Spinal cord (tissue), 10 donors: ENCODE measurements around the gene SP5. TPM values are rescaled to one million over a fixed set of nuclear protein-coding genes. Genes with fewer than 3 reads are reported as not detected.
A peak's percentile ranks its signal among the peaks of the same experiment; 100 is the strongest.

Experiments used
- DNase-seq, 6 donors: peaks; one replicate each; pipeline versions ENCODE4 v3.0.0 to v3.0.0-alpha.2; 2013 to 2015; ENCODE audit warnings: low spot score in 6 of 6, low read depth in 4 of 6
- H3K27ac ChIP-seq: one replicate; pipeline ENCODE4 v1.5.1; 2013; ENCODE audit warnings: low read depth, low read length, control low read depth
- H3K27me3 ChIP-seq: one replicate; pipeline ENCODE4 v1.6.1; 2013; ENCODE audit warnings: low read length; ENCODE audit not compliant: control insufficient read depth, insufficient read depth
- H3K36me3 ChIP-seq: one replicate; pipeline ENCODE4 v1.6.1; 2013; ENCODE audit warnings: low read length; ENCODE audit not compliant: control insufficient read depth, insufficient read depth
- H3K4me1 ChIP-seq: one replicate; pipeline ENCODE4 v1.6.1; 2013; ENCODE audit warnings: low read length; ENCODE audit not compliant: control insufficient read depth, insufficient read depth
- H3K4me3 ChIP-seq: one replicate; pipeline ENCODE4 v1.5.1; 2013; ENCODE audit warnings: low read depth, low read length, control low read depth
- H3K9me3 ChIP-seq: one replicate; pipeline ENCODE4 v1.6.1; 2013; ENCODE audit warnings: low read length; ENCODE audit not compliant: control insufficient read depth, insufficient read depth
- WGBS: methylation state at CpG from one replicate; pipeline ENCODE4 v1.1.5; 2013; ENCODE audit warnings: missing lambda C conversion rate; ENCODE audit not compliant: insufficient coverage; 5-methylcytosine and 5-hydroxymethylcytosine counted together
- polyA plus RNA-seq, 2 donors: library from polyadenylated mRNA; unstranded; fragments of 120-200 nt; gene quantifications; one replicate each; pipeline ENCODE4 v1.2.1, GENCODE V29; 2013; ENCODE audit not compliant: insufficient read length in 2 of 2
- total RNA-seq, 2 donors: library from RNA; depleted of rRNA in 1 of 2; stranded (reverse); fragments of 120-200 nt in 1 of 2; fragments of >200 nt in 1 of 2; gene quantifications; one replicate each; pipeline versions ENCODE4 v1.2.3 to v1.2.4, GENCODE V29; 2013 to 2014
- donor health status: healthy.

The SP5 gene
- total and polyA plus RNA-seq, 4 donors: 0.99 to 5.5 (median 3.0) TPM

GRCh38 chr2:170715932-170716777 is 1.0 kb downstream of the SP5 start:
- no peaks in the 10 kb centered on the region for H3K36me3 ChIP-seq
- peaks cover 49% of the 10 kb centered on the region for H3K4me1 ChIP-seq
- peak in 1 of 6 donors; percentile 13 for DNase-seq
- no peaks in the 10 kb centered on the region for H3K9me3 ChIP-seq
- peak overlapping the region; percentile 49 for H3K4me3 ChIP-seq
- H3K27me3 ChIP-seq: peaks cover 82% of the 10 kb centered on the region
- H3K27ac ChIP-seq: peak overlapping the region; percentile 61
- under 1% methylated on average over 95 of the region's 95 CpGs for WGBS

- peak in 2 of 6 donors; percentile 63 to 67 for DNase-seq
- peaks cover 42% of the 10 kb centered on the region for H3K4me1 ChIP-seq
- H3K27ac ChIP-seq: no peak overlapping the region
- WGBS: under 1% methylated on average over 71 of the region's 74 CpGs
- no peaks in the 10 kb centered on the region for H3K9me3 ChIP-seq
- peaks cover 75% of the 10 kb centered on the region for H3K27me3 ChIP-seq
- H3K4me3 ChIP-seq: peak overlapping the region; percentile 37
- H3K36me3 ChIP-seq: no peaks in the 10 kb centered on the region
Observed at GRCh38 chr2:170716851-170717598, 1.9 kb downstream of the SP5 start.

- peak overlapping the region; percentile 37 for H3K4me3 ChIP-seq
- H3K36me3 ChIP-seq: no peaks in the 10 kb centered on the region
- H3K4me1 ChIP-seq: peaks cover 40% of the 10 kb centered on the region
- WGBS: 10% methylated on average over 7 of the region's 10 CpGs
- DNase-seq: no peak
- no peak overlapping the region for H3K27ac ChIP-seq
- peaks cover 69% of the 10 kb centered on the region for H3K27me3 ChIP-seq
- H3K9me3 ChIP-seq: no peaks in the 10 kb centered on the region
Observed at GRCh38 chr2:170717599-170717963, 2.4 kb downstream of the SP5 start.

- peaks cover 64% of the 10 kb centered on the region for H3K27me3 ChIP-seq
- peak overlapping the region; percentile 37 for H3K4me3 ChIP-seq
- no peaks in the 10 kb centered on the region for H3K9me3 ChIP-seq
Observed at GRCh38 chr2:170717991-170718589, 3.0 kb downstream of the SP5 start.

GRCh38 chr2:170719810-170720209 is 4.7 kb downstream of the SP5 start:
- no peak for DNase-seq
- H3K4me3 ChIP-seq: no peak overlapping the region
- no peaks in the 10 kb centered on the region for H3K36me3 ChIP-seq
- H3K4me1 ChIP-seq: peaks cover 22% of the 10 kb centered on the region
- H3K9me3 ChIP-seq: no peaks in the 10 kb centered on the region
- H3K27me3 ChIP-seq: peaks cover 48% of the 10 kb centered on the region
- H3K27ac ChIP-seq: no peak overlapping the region
- no CpG with 5 or more reads among the region's 1 CpG for WGBS

More at GRCh38 chr2:170717991-170718589, 3.0 kb downstream of the SP5 start:
- DNase-seq: peak in 1 of 6 donors; percentile 23
- H3K27ac ChIP-seq: no peak overlapping the region
- peaks cover 37% of the 10 kb centered on the region for H3K4me1 ChIP-seq
- 23% methylated on average over 13 of the region's 18 CpGs for WGBS
- no peaks in the 10 kb centered on the region for H3K36me3 ChIP-seq

GRCh38 chr2:170721678-170722077 is 6.5 kb downstream of the SP5 start:
- H3K4me3 ChIP-seq: no peak overlapping the region
- H3K27ac ChIP-seq: no peak overlapping the region
- H3K36me3 ChIP-seq: no peaks in the 10 kb centered on the region
- no peak for DNase-seq
- H3K4me1 ChIP-seq: peaks cover 9% of the 10 kb centered on the region
- H3K9me3 ChIP-seq: no peaks in the 10 kb centered on the region
- no CpG with 5 or more reads among the region's 3 CpGs for WGBS
- peaks cover 29% of the 10 kb centered on the region for H3K27me3 ChIP-seq

- DNase-seq: no peak
- Histone ChIP-seq H3K36me3 (no peaks in the 10 kb centered on the region), H3K4me1 (peaks cover 3% of the 10 kb centered on the region), H3K27me3 (peaks cover 23% of the 10 kb centered on the region), H3K9me3 (no peaks in the 10 kb centered on the region), H3K4me3 (no peak overlapping the region), H3K27ac (no peak overlapping the region)
Observed at GRCh38 chr2:170722301-170722700, 7.2 kb downstream of the SP5 start.

GRCh38 chr2:170723446-170723958 is 8.4 kb downstream of the SP5 start:
- H3K4me1 ChIP-seq: no peaks in the 10 kb centered on the region
- 40% methylated on average over 1 of the region's 2 CpGs for WGBS
- no peak overlapping the region for H3K27ac ChIP-seq
- no peak for DNase-seq
- peaks cover 11% of the 10 kb centered on the region for H3K27me3 ChIP-seq
- H3K36me3 ChIP-seq: no peaks in the 10 kb centered on the region
- no peaks in the 10 kb centered on the region for H3K9me3 ChIP-seq
- H3K4me3 ChIP-seq: no peak overlapping the region

- no peaks in the 10 kb centered on the region for H3K9me3 ChIP-seq
- no peak for DNase-seq
- H3K4me3 ChIP-seq: no peak overlapping the region
- no CpG with 5 or more reads among the region's 1 CpG for WGBS
- no peaks in the 10 kb centered on the region for H3K36me3 ChIP-seq
- no peaks in the 10 kb centered on the region for H3K27me3 ChIP-seq
- no peak overlapping the region for H3K27ac ChIP-seq
- no peaks in the 10 kb centered on the region for H3K4me1 ChIP-seq
Observed at GRCh38 chr2:170733798-170734600, 18.9 kb downstream of the SP5 start.
